Measurements from ENCODE around the gene RBM14. TPM values are rescaled to one million over a fixed set of nuclear protein-coding genes. Genes with fewer than 3 reads are reported as not detected.

Gene RBM14
- total and polyA plus RNA-seq, 2 of the 4 experiments (the other 2 are of a cell fraction), result 9.3 to 31.1 TPM

DNA sequence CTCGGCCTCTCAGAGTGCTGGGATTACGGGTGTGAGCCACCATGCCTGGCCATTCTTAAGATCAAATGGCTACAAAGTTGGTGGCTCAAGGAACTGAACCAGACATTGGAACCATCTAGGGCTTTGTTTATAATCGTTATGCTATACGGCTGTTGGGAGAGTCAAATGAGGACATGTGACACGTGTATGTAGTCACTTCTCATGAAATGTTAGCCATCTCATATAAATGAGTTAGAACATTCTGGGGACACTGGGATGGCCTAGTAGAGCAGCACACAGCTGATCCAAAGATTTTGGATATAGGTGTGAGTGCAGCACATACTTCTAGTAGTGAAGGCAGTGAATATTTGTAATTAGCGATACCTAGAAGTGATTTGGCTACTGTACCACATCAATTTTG is 15.5 kb downstream of the RBM14 start:
- Histone ChIP-seq H3K23ac (ENCODE audit: low read depth, low read length) (no peak overlapping the region; the same call in 1 of the 2 replicates), H3K36me3 (ENCODE audit: control insufficient read depth, insufficient read depth, low read length) (peaks cover 35% of the 10 kb centered on the region), H4K91ac (ENCODE audit: insufficient read depth, low read depth, low read length) (no peak overlapping the region), H3K56ac (ENCODE audit: extremely low read depth, insufficient read depth, low read length) (no peak overlapping the region), H3K27ac (ENCODE audit: insufficient read depth, low read length) (no peak overlapping the region), H3K9me1 (ENCODE audit: insufficient read depth, low read length) (peaks cover 23% of the 10 kb centered on the region), H3K27me3 (ENCODE audit: control insufficient read depth, insufficient read depth, low read length) (no peaks in the 10 kb centered on the region), H3K4me2 (ENCODE audit: low read depth, low read length) (no peak overlapping the region), H2BK15ac (ENCODE audit: low read depth, low read length) (no peak overlapping the region), H4K5ac (ENCODE audit: low read depth, low read length) (no peak overlapping the region), H3K18ac (ENCODE audit: low read depth, low read length) (no peak overlapping the region), H2AK5ac (ENCODE audit: low read depth, low read length) (no peak overlapping the region), H3K4ac (ENCODE audit: low read depth, low read length) (no peak overlapping the region), H3K9ac (ENCODE audit: low read depth, low read length) (no peak overlapping the region), H2BK120ac (ENCODE audit: low read depth, low read length) (no peak overlapping the region), H3K14ac (replicated peaks; ENCODE audit: low read depth, low read length) (no peak overlapping the region), H3K9me3 (ENCODE audit: control insufficient read depth, insufficient read depth, low read length) (no peaks in the 10 kb centered on the region), H3K79me1 (ENCODE audit: low read depth in 1 of 2, low read length in 2 of 2) (peaks cover 19 to 73% of the 10 kb centered on the region in 2 experiments), H2BK5ac (ENCODE audit: low read depth, low read length, poor library complexity, severe bottlenecking) (no peak overlapping the region), H2AFZ (replicated peaks; ENCODE audit: low read length, poor library complexity) (no peak overlapping the region), H3K4me3 (ENCODE audit: insufficient read depth, low read depth, low read length) (no peak overlapping the region), H4K8ac (ENCODE audit: low read depth in 2 of 2, low read length in 2 of 2) (no peak overlapping the region), H2AK9ac (replicated peaks; ENCODE audit: low read depth, low read length, poor library complexity) (no peak overlapping the region), H2BK20ac (ENCODE audit: low read depth, low read length) (no peak overlapping the region), H3K4me1 (ENCODE audit: control insufficient read depth, insufficient read depth, low read length) (no peaks in the 10 kb centered on the region), H4K20me1 (ENCODE audit: insufficient read depth, low read length) (peaks cover 77% of the 10 kb centered on the region)
- dilution Hi-C loops (cut with HindIII; ENCODE audit: low sequenced_read_pairs, unreplicated experiment), result no loop called here
- WGBS, 2 experiments (ENCODE audit: extremely low coverage in 2 of 2, insufficient read length in 1 of 2), result 96% methylated on average over 4 of the region's 6 CpGs; no CpG with 5 or more reads in 1 of the 2 experiments
- ATAC-seq (ENCODE audit: low read depth) (no peak), DNase-seq (no peak)
- intact Hi-C loops (cut with micrococcal nuclease), result no loop called here
- BruUV-seq (replicated peaks), result no TSS peak
- POLR2A ChIA-PET (ENCODE audit: unreplicated experiment), result no interaction called here
- in situ Hi-C loops (cut with MboI; ENCODE audit: low sequenced_read_pairs), result no loop called here
- TF ChIP-seq CHD1 (IDR thresholded peaks at IDR 0.05; ENCODE audit: low read depth, low read length) (no peak), BHLHE40 (IDR thresholded peaks at IDR 0.05; ENCODE audit: low read depth, low read length) (no peak), RAD21 (IDR thresholded peaks at IDR 0.05; ENCODE audit: low read length) (no peak), CTCF (conservative IDR thresholded peaks at IDR 0.05; ENCODE audit: low read depth, low read length) (no peak), MAFK (IDR thresholded peaks at IDR 0.05; ENCODE audit: low read depth, low read length) (no peak)
- TF ChIP-seq, protein P1, sequence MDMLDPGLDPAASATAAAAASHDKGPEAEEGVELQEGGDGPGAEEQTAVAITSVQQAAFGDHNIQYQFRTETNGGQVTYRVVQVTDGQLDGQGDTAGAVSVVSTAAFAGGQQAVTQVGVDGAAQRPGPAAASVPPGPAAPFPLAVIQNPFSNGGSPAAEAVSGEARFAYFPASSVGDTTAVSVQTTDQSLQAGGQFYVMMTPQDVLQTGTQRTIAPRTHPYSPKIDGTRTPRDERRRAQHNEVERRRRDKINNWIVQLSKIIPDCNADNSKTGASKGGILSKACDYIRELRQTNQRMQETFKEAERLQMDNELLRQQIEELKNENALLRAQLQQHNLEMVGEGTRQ (IDR thresholded peaks at IDR 0.05; ENCODE audit: low read depth, low read length), result no peak
- CTCF ChIA-PET, result no interaction called here

All from IMR-90 (cell line).